HEK293 (cell line): ENCODE data around the gene CACNA1B.

Source experiments
- CTCF ChIA-PET: fragments of 350-600 bp; formaldehyde crosslinking; extraction: SDS; loops from one replicate; lab custom pipeline; 2021; ENCODE audit warnings: antibody characterized with exemption; lab: Yijun Ruan, JAX
- POLR2A ChIA-PET: fragments of 300-600 bp; formaldehyde crosslinking; extraction: SDS; loops from one replicate; lab custom pipeline; 2020; ENCODE audit warnings: antibody characterized with exemption, inconsistent platforms; lab: Yijun Ruan, JAX
- H3K27ac ChIP-seq: fragments of 200-500 bp; sonication (Bioruptor generic); 2 replicates; pipeline ENCODE4 v1.5.1; 2014; ENCODE audit warnings: low read depth, low read length, control low read depth, inconsistent platforms; ENCODE audit errors: extremely low read depth
- H3K36me3 ChIP-seq, 2 experiments: fragments of 200-500 bp in 1 of 2; sonication (Bioruptor generic) in 1 of 2; 1 replicate in 1 of 2; 2 replicates in 1 of 2; pipeline ENCODE4 v1.5.1; 2014 to 2017; ENCODE audit warnings: inconsistent platforms in 2 of 2, low read length in 2 of 2; ENCODE audit not compliant: control insufficient read depth in 2 of 2, insufficient read depth in 1 of 2
- H3K4me1 ChIP-seq: fragments of 200-500 bp; sonication (Bioruptor generic); 2 replicates; pipeline ENCODE4 v1.5.1; 2014; ENCODE audit warnings: mild to moderate bottlenecking, low read length, inconsistent platforms; ENCODE audit not compliant: control insufficient read depth, insufficient read depth
- H3K4me3 ChIP-seq: 2 replicates; pipeline ENCODE4 v1.5.1; 2011; ENCODE audit warnings: low read depth, mild to moderate bottlenecking, control low read depth, low read length, moderate library complexity
- H3K9me3 ChIP-seq: fragments of 200-500 bp; sonication (Bioruptor generic); 2 replicates; pipeline ENCODE4 v1.5.1; 2014; ENCODE audit warnings: low read depth, low read length, inconsistent platforms; ENCODE audit not compliant: control insufficient read depth, insufficient read depth
- KLF10 ChIP-seq: fragments of 450-650 bp; IDR thresholded peaks from 2 replicates; pipeline ENCODE4 v1.5.1; 2018; ENCODE audit warnings: missing biosample characterization, mild to moderate bottlenecking, missing genetic modification characterization
- KLF8 ChIP-seq: fragments of 450-650 bp; formaldehyde crosslinking; IDR thresholded peaks from 2 replicates; pipeline ENCODE4 v1.5.1; 2016; ENCODE audit warnings: missing biosample characterization, missing genetic modification characterization
- OVOL3 ChIP-seq: fragments of 450-650 bp; formaldehyde crosslinking; IDR thresholded peaks from 2 replicates; pipeline ENCODE4 v1.5.1; 2016; ENCODE audit warnings: missing biosample characterization, missing genetic modification characterization
- SCRT2 ChIP-seq: fragments of 450-650 bp; formaldehyde crosslinking; IDR thresholded peaks from 2 replicates; pipeline ENCODE4 v1.5.1; 2016; ENCODE audit warnings: missing biosample characterization, missing genetic modification characterization
- SP7 ChIP-seq: fragments of 450-650 bp; formaldehyde crosslinking; IDR thresholded peaks from 2 replicates; pipeline ENCODE4 v1.5.1; 2016; ENCODE audit warnings: missing biosample characterization, missing genetic modification characterization
- ZNF112 ChIP-seq: fragments of 450-650 bp; formaldehyde crosslinking; IDR thresholded peaks from 2 replicates; pipeline ENCODE4 v1.5.0; 2017; ENCODE audit warnings: missing biosample characterization, missing genetic modification characterization
- ZNF114 ChIP-seq: fragments of 450-650 bp; formaldehyde crosslinking; IDR thresholded peaks from 2 replicates; pipeline ENCODE4 v1.5.0; 2017; ENCODE audit warnings: missing biosample characterization, missing genetic modification characterization
- ZNF133 ChIP-seq: fragments of 450-650 bp; formaldehyde crosslinking; IDR thresholded peaks from 2 replicates; pipeline ENCODE4 v1.5.1; 2016; ENCODE audit warnings: missing biosample characterization, missing genetic modification characterization
- ZNF280C ChIP-seq: fragments of 450-650 bp; formaldehyde crosslinking; IDR thresholded peaks from 2 replicates; pipeline ENCODE4 v1.5.1; 2016; ENCODE audit warnings: missing biosample characterization, missing genetic modification characterization
- ZNF302 ChIP-seq: fragments of 450-650 bp; formaldehyde crosslinking; IDR thresholded peaks from 2 replicates; pipeline ENCODE4 v1.5.1; 2016; ENCODE audit warnings: missing biosample characterization, missing genetic modification characterization, low read depth
- ZNF350 ChIP-seq: fragments of 450-650 bp; formaldehyde crosslinking; IDR thresholded peaks from 2 replicates; pipeline ENCODE4 v1.5.0; 2017; ENCODE audit warnings: missing biosample characterization, mild to moderate bottlenecking, missing genetic modification characterization
- ZNF366 ChIP-seq: fragments of 450-650 bp; formaldehyde crosslinking; conservative IDR thresholded peaks from 2 replicates; pipeline ENCODE4 v1.5.1; 2016; ENCODE audit warnings: missing biosample characterization, missing genetic modification characterization
- ZNF391 ChIP-seq: fragments of 450-650 bp; formaldehyde crosslinking; IDR thresholded peaks from 2 replicates; pipeline ENCODE4 v1.5.1; 2016; ENCODE audit warnings: low read depth, missing biosample characterization, missing genetic modification characterization, borderline replicate concordance
- ZNF449 ChIP-seq: fragments of 450-650 bp; formaldehyde crosslinking; IDR thresholded peaks from 2 replicates; pipeline ENCODE4 v1.5.1; 2017; ENCODE audit warnings: missing biosample characterization, mild to moderate bottlenecking, missing genetic modification characterization, moderate library complexity
- ZNF521 ChIP-seq: fragments of 450-650 bp; formaldehyde crosslinking; IDR thresholded peaks from 2 replicates; pipeline ENCODE4 v1.5.1; 2017; ENCODE audit warnings: missing biosample characterization, mild to moderate bottlenecking, missing genetic modification characterization
- ZNF544 ChIP-seq: fragments of 450-650 bp; formaldehyde crosslinking; IDR thresholded peaks from 2 replicates; pipeline ENCODE4 v1.5.0; 2017; ENCODE audit warnings: missing biosample characterization, missing genetic modification characterization
- ZNF571 ChIP-seq: fragments of 450-650 bp; formaldehyde crosslinking; IDR thresholded peaks from 2 replicates; pipeline ENCODE4 v1.5.0; 2017; ENCODE audit warnings: missing biosample characterization, missing genetic modification characterization
- ZNF585B ChIP-seq: fragments of 450-650 bp; formaldehyde crosslinking; IDR thresholded peaks from 2 replicates; pipeline ENCODE4 v1.5.1; 2016; ENCODE audit warnings: missing biosample characterization, missing genetic modification characterization
- ZNF621 ChIP-seq: fragments of 450-650 bp; formaldehyde crosslinking; IDR thresholded peaks from 2 replicates; pipeline ENCODE4 v1.5.1; 2017; ENCODE audit warnings: missing biosample characterization, missing genetic modification characterization
- ZNF629 ChIP-seq: fragments of 450-650 bp; formaldehyde crosslinking; IDR thresholded peaks from 2 replicates; pipeline ENCODE4 v1.5.1; 2017; ENCODE audit warnings: missing biosample characterization, missing genetic modification characterization
- ZNF658 ChIP-seq: fragments of 450-650 bp; formaldehyde crosslinking; IDR thresholded peaks from 2 replicates; pipeline ENCODE4; 2016; ENCODE audit warnings: missing biosample characterization, missing genetic modification characterization
- ZNF664 ChIP-seq: fragments of 450-650 bp; formaldehyde crosslinking; IDR thresholded peaks from 2 replicates; pipeline ENCODE4 v1.5.1; 2016; ENCODE audit warnings: missing biosample characterization, missing genetic modification characterization
- ZNF791 ChIP-seq: fragments of 450-650 bp; formaldehyde crosslinking; IDR thresholded peaks from 2 replicates; pipeline ENCODE4 v1.5.1; 2016; ENCODE audit warnings: missing biosample characterization, missing genetic modification characterization
- ZNF830 ChIP-seq: fragments of 450-650 bp; IDR thresholded peaks from 2 replicates; pipeline ENCODE4 v1.5.0; 2018; ENCODE audit warnings: missing biosample characterization, missing genetic modification characterization, low read depth, mild to moderate bottlenecking, moderate library complexity
- ZSCAN30 ChIP-seq: fragments of 450-650 bp; IDR thresholded peaks from 2 replicates; pipeline ENCODE4 v1.5.1; 2018; ENCODE audit warnings: missing biosample characterization, mild to moderate bottlenecking, missing genetic modification characterization, moderate library complexity

Gene CACNA1B

DNA sequence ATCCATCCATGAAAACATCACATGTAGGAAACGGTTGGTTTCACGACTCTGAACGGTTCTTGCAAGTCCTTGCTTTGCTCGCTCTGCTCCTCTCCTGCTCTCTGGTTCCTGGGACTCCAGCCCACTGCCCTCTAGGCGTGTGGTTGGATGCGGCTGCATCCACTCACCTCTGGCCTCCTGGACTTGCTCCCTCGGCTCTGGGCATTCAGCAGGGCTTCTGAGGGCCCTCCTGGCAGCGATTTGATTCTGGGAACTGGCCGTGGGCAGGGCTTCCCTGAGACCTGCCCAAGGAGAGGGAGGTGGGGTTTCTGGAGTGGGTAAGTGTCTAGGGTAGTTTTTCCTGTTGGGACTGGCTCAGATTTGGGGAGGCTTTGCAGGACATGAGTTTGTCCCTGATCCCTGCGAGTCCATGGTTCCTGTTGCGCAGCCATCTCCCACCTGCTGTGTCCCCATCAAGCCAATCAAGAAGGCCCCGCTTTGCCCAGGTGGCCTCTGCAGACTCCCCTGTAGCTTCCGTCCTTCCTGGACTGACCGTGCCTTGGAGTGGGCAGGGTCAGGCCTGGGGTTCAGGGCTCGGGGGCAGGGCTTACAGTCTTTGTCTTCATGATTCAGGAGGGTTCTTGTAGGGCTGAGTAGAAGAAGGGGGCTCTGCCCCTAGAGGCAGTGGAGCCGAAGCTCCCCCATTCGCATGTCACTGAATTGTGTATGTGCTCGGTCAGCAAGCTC is 192.3 kb downstream of the CACNA1B start (continued):
- no peak for TF ChIP-seq ZNF112 (tag by site-specific recombination)
- TF ChIP-seq KLF8, result no peak
- no peak for TF ChIP-seq ZNF133
- no peak for TF ChIP-seq ZNF521 (tag by site-specific recombination)
- TF ChIP-seq KLF10 (tag by site-specific recombination), result no peak
- TF ChIP-seq ZNF791 (tag by site-specific recombination), result no peak
- TF ChIP-seq ZNF114 (tag by site-specific recombination), result no peak
- TF ChIP-seq ZNF280C (tag by site-specific recombination), result no peak
- TF ChIP-seq ZNF302 (tag by site-specific recombination), result no peak

DNA sequence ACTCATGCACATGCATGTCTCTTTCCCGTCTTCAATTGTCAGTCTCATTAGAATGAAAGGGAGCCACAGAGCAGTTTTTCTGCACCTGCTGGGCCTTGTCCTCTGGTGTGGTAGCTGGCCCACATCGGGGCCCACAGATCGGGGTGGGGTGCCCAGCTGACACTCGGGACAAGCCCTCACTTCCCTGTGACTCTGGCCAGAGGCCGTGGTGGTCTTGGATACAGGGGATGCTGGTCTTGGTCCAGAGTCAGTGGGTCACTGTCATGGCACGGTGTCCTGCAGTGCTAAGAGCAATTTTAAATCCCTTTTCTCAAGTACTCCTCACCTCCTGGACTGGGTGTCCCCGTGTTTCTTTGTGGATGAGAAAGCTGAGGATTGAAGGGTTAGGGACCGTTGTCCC is 193.2 kb downstream of the CACNA1B start:
- H3K4me1 ChIP-seq, result no peaks in the 10 kb centered on the region
- no peak overlapping the region for H3K4me3 ChIP-seq
- POLR2A ChIA-PET, result no interaction called here
- CTCF ChIA-PET, result interaction anchor here (0.6 to 1.2 kb wide), 2 partner anchors 17 to 75 kb away, joined by 3 read pairs; no protein-coding TSS in a partner anchor
- H3K9me3 ChIP-seq, result no peaks in the 10 kb centered on the region
- H3K36me3 ChIP-seq, result no peaks in the 10 kb centered on the region
- no peak overlapping the region for H3K27ac ChIP-seq
- TF ChIP-seq ZNF521 (tag by site-specific recombination) (no peak), ZSCAN30 (no peak), ZNF571 (tag by site-specific recombination) (no peak), ZNF629 (tag by site-specific recombination) (no peak), ZNF350 (tag by site-specific recombination) (no peak), ZNF391 (tag by site-specific recombination) (no peak), OVOL3 (no peak), ZNF449 (no peak), ZNF544 (tag by site-specific recombination) (no peak), SP7 (tag by site-specific recombination) (no peak), ZNF621 (no peak), ZNF664 (tag by site-specific recombination) (no peak), ZNF585B (tag by site-specific recombination) (no peak), ZNF830 (tag by site-specific recombination) (no peak), SCRT2 (no peak), ZNF658 (tag by site-specific recombination) (no peak), ZNF366 (tag by site-specific recombination) (no peak)
